ENCODE measurements around the gene ERG. TPM values are rescaled to one million over a fixed set of nuclear protein-coding genes. Genes with fewer than 3 reads are reported as not detected.

The ERG gene
- total and polyA plus RNA-seq, 9 of the 15 experiments (the other 6 are each of a cell fraction or from before 2014, with no cell fraction given): 0.06 TPM; not detected in 8

DNA sequence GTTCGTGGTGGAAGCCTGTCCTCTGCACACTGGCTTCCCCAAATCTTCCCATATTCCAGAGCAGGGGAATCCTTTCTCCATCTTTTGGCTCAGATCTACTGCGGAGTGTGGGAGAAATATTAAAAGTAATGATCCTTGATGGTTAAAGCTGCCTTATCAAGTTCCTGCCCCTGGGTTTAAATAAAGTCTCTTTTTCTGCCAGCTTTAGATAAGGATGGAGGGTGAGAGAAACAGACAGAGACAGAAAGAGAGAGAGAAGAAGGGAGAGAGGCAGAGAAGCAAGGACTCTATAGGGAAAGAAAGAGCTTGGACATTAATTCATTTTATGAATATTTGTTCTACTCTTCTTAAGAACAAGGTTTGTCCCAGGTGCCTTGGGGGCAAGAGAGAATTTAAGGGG is 143.5 kb downstream of the ERG start:
- TF ChIP-seq MYC (IDR thresholded peaks at IDR 0.05; ENCODE audit: low read depth, low read length): no peak
- TF ChIP-seq MYC (CRISPR knock-in tag; IDR thresholded peaks at IDR 0.05; ENCODE audit: borderline replicate concordance, low read depth): no peak
- TF ChIP-seq CCAR2 (IDR thresholded peaks at IDR 0.05; ENCODE audit: low read depth, low read length): no peak
- TF ChIP-seq ZFP36 (IDR thresholded peaks at IDR 0.05; ENCODE audit: low read depth, low read length, partially characterized antibody): no peak
- no peak for TF ChIP-seq ZNF830 (CRISPR knock-in tag; IDR thresholded peaks at IDR 0.05)
- no peak for TF ChIP-seq ZNF175 (CRISPR knock-in tag; IDR thresholded peaks at IDR 0.05; ENCODE audit: low read depth)
- no peak for TF ChIP-seq SIX5 (IDR thresholded peaks at IDR 0.05; ENCODE audit: borderline replicate concordance in 1 of 2, insufficient read depth in 1 of 2, low read depth in 1 of 2, low read length in 2 of 2)
- no peak for TF ChIP-seq DNMT1 (IDR thresholded peaks at IDR 0.05)
- no peak for DNase-seq (ENCODE audit: extremely low read depth in 1 of 4, low spot score in 3 of 4)
- Histone ChIP-seq H3K4me1 (replicated peaks in 1 of 2; ENCODE audit: control insufficient read depth in 2 of 2, insufficient read depth in 2 of 2, low read length in 2 of 2) (peaks cover 0 to 8% of the 10 kb centered on the region in 2 experiments; a peak in 2 of 5 replicates), H3K27ac (ENCODE audit: extremely low read depth, low read depth, low read length) (no peak overlapping the region), H3K4me2 (ENCODE audit: insufficient read depth, low read length) (no peak overlapping the region), H3K36me3 (ENCODE audit: control insufficient read depth, insufficient read depth, low read length) (no peaks in the 10 kb centered on the region), H3K79me2 (ENCODE audit: control insufficient read depth, insufficient read depth, low read length) (no peaks in the 10 kb centered on the region), H3K27me3 (ENCODE audit: control insufficient read depth in 2 of 2, insufficient read depth in 2 of 2, low read length in 2 of 2) (peaks cover 5 to 25% of the 10 kb centered on the region in 2 experiments; a peak in 4 of 5 replicates), H3K4me3 (no peak overlapping the region), H3K9me3 (replicated peaks; ENCODE audit: control insufficient read depth, insufficient read depth, low read depth, low read length) (no peaks in the 10 kb centered on the region), H3K9me1 (ENCODE audit: control insufficient read depth, insufficient read depth, low read length) (no peaks in the 10 kb centered on the region), H3K9ac (ENCODE audit: insufficient read depth in 1 of 2, low read depth in 2 of 2, low read length in 2 of 2) (no peak overlapping the region), H2AFZ (ENCODE audit: low read depth, low read length) (no peak overlapping the region), H4K20me1 (replicated peaks; ENCODE audit: control insufficient read depth, insufficient read depth, low read length) (no peaks in the 10 kb centered on the region)
- POLR2A ChIA-PET: no interaction called here
- in situ Hi-C loops (cut with MboI): loop anchor here (5.0 kb wide), 2 partner anchors 197 to 657 kb away; no protein-coding TSS in a partner anchor
- no peak for ATAC-seq
- intact Hi-C loops (cut with micrococcal nuclease): loop anchor here (5.0 to 10.0 kb wide), 4 partner anchors 182 to 680 kb away; partner anchors contain the start of gene KCNJ6
- FAIRE-seq: no peak
- no TSS peak for BruUV-seq (replicated peaks)
- WGBS (ENCODE audit: insufficient coverage, low coverage, missing lambda C conversion rate): 0% methylated on average over 2 of the region's 2 CpGs
- CTCF ChIA-PET (ENCODE audit: low intra/inter-chr PET ratio): interaction anchor here (0.8 to 1.4 kb wide), 3 partner anchors 8 to 680 kb away, joined by 3 to 6 read pairs (median 3); no protein-coding TSS in a partner anchor
